HG02870 (cell line): ENCODE data around the gene ATXN7L1.
"Not testable (repeated sequence)": the region's sequence is repeated elsewhere in the genome, so short reads cannot be mapped to it uniquely, and the experiment has no call there.

Source experiments
- ATAC-seq: cut with Tn5 transposase; IDR thresholded peaks from one replicate; pipeline ENCODE4 v1.9.1; 2021; ENCODE audit warnings: mild to moderate bottlenecking, moderate library complexity; ENCODE audit not compliant: unreplicated experiment

Gene ATXN7L1

GRCh38 chr7:105806592-105807447 is 69.6 kb downstream of the ATXN7L1 start:
- peak; percentile 33 for ATAC-seq

GRCh38 chr7:105805447-105806019 is 70.9 kb downstream of the ATXN7L1 start:
- no peak for ATAC-seq

GRCh38 chr7:105803429-105803736 is 73.0 kb downstream of the ATXN7L1 start:
- no peak for ATAC-seq

- no peak for ATAC-seq
Observed at GRCh38 chr7:105802604-105803428, 73.6 kb downstream of the ATXN7L1 start.

- ATAC-seq = no peak
Observed at GRCh38 chr7:105800849-105801534, 75.4 kb downstream of the ATXN7L1 start.

GRCh38 chr7:105800442-105800841 is 76.0 kb downstream of the ATXN7L1 start:
- peak; percentile 50 for ATAC-seq

- no peak for ATAC-seq
Observed at GRCh38 chr7:105799677-105800076, 76.7 kb downstream of the ATXN7L1 start.

- no peak for ATAC-seq
Observed at GRCh38 chr7:105799006-105799405, 77.4 kb downstream of the ATXN7L1 start.

GRCh38 chr7:105797652-105798051 is 78.7 kb downstream of the ATXN7L1 start:
- ATAC-seq = no peak

GRCh38 chr7:105796365-105796764 is 80.0 kb downstream of the ATXN7L1 start:
- ATAC-seq = no peak

- ATAC-seq = no peak
Observed at GRCh38 chr7:105794741-105795729, 81.4 kb downstream of the ATXN7L1 start.

- ATAC-seq = no peak
Observed at GRCh38 chr7:105792488-105793370, 83.7 kb downstream of the ATXN7L1 start.

GRCh38 chr7:105791926-105792325 is 84.5 kb downstream of the ATXN7L1 start:
- no peak for ATAC-seq

GRCh38 chr7:105790996-105791395 is 85.4 kb downstream of the ATXN7L1 start:
- ATAC-seq = no peak

- ATAC-seq = not testable (repeated sequence)
Observed at GRCh38 chr7:105790452-105790851, 85.9 kb downstream of the ATXN7L1 start.

GRCh38 chr7:105788816-105789349 is 87.5 kb downstream of the ATXN7L1 start:
- no peak for ATAC-seq

- no peak for ATAC-seq
Observed at GRCh38 chr7:105788356-105788755, 88.0 kb downstream of the ATXN7L1 start.

GRCh38 chr7:105787793-105788192 is 88.6 kb downstream of the ATXN7L1 start:
- no peak for ATAC-seq
